Trophoblast cell (in vitro differentiated cells and primary cell): ENCODE measurements around the gene TMX3.
A peak's percentile ranks its signal among the peaks of the same experiment; 100 is the strongest.

Experiments used
- DNase-seq, 2 donors: peaks; one replicate each; pipeline ENCODE4 v3.0.0-alpha.2; 2016
- H2AFZ ChIP-seq: 2 replicates; pipeline ENCODE4 v1.6.1; 2013; ENCODE audit warnings: low read length, moderate library complexity, mild to moderate bottlenecking; ENCODE audit not compliant: insufficient read depth, poor library complexity
- H2AK5ac ChIP-seq: 2 replicates; pipeline ENCODE4 v1.6.1; 2013; ENCODE audit warnings: mild to moderate bottlenecking, low read length
- H2BK120ac ChIP-seq: 2 replicates; pipeline ENCODE4 v1.6.1; 2013; ENCODE audit warnings: low read length, mild to moderate bottlenecking, moderate library complexity; ENCODE audit not compliant: insufficient read depth, poor library complexity
- H2BK12ac ChIP-seq: 2 replicates; pipeline ENCODE4 v1.6.1; 2013; ENCODE audit warnings: mild to moderate bottlenecking, low read length, moderate library complexity
- H2BK5ac ChIP-seq: 2 replicates; pipeline ENCODE4 v1.6.1; 2013; ENCODE audit warnings: low read length, low read depth, moderate library complexity, mild to moderate bottlenecking; ENCODE audit not compliant: poor library complexity
- H3K14ac ChIP-seq: 2 replicates; pipeline ENCODE4 v1.6.1; 2013; ENCODE audit warnings: mild to moderate bottlenecking, low read length
- H3K18ac ChIP-seq: 2 replicates; pipeline ENCODE4 v1.6.1; 2013; ENCODE audit warnings: mild to moderate bottlenecking, low read length
- H3K23ac ChIP-seq: 2 replicates; pipeline ENCODE4 v1.6.1; 2013; ENCODE audit warnings: low read length
- H3K27ac ChIP-seq: 2 replicates; pipeline ENCODE4 v1.5.1; 2013; ENCODE audit warnings: low read depth, mild to moderate bottlenecking, inconsistent platforms, low read length, moderate library complexity
- H3K27me3 ChIP-seq: 2 replicates; pipeline ENCODE4 v1.6.1; 2013; ENCODE audit warnings: inconsistent platforms, mild to moderate bottlenecking, low read length, moderate library complexity; ENCODE audit not compliant: insufficient read depth
- H3K36me3 ChIP-seq, 2 experiments: 1 replicate in 1 of 2; 2 replicates in 1 of 2; pipeline ENCODE4 v1.6.1; 2013; ENCODE audit warnings: low read length in 2 of 2, mild to moderate bottlenecking in 2 of 2, moderate library complexity in 1 of 2; ENCODE audit not compliant: insufficient read depth in 2 of 2, control insufficient read depth in 1 of 2
- H3K4ac ChIP-seq: 2 replicates; pipeline ENCODE4 v1.6.1; 2013; ENCODE audit warnings: low read depth, mild to moderate bottlenecking, low read length, moderate library complexity
- H3K4me1 ChIP-seq, 2 experiments: 1 replicate in 1 of 2; 2 replicates in 1 of 2; pipeline ENCODE4 v1.6.1; 2013; ENCODE audit warnings: low read length in 2 of 2, mild to moderate bottlenecking in 2 of 2, moderate library complexity in 1 of 2; ENCODE audit not compliant: insufficient read depth in 2 of 2, control insufficient read depth in 1 of 2
- H3K4me2 ChIP-seq: 2 replicates; pipeline ENCODE4 v1.6.1; 2013; ENCODE audit warnings: inconsistent platforms, mild to moderate bottlenecking, low read length, moderate library complexity
- H3K4me3 ChIP-seq: 2 replicates; pipeline ENCODE4 v1.5.1; 2013; ENCODE audit warnings: mild to moderate bottlenecking, low read depth, low read length, inconsistent platforms
- H3K79me1 ChIP-seq: one replicate; pipeline ENCODE4 v1.6.1; 2013; ENCODE audit warnings: low read length
- H3K79me2 ChIP-seq: 2 replicates; pipeline ENCODE4 v1.6.1; 2013; ENCODE audit warnings: low read length, mild to moderate bottlenecking; ENCODE audit not compliant: control insufficient read depth, insufficient read depth, poor library complexity
- H3K9ac ChIP-seq: 2 replicates; pipeline ENCODE4 v1.6.1; 2013; ENCODE audit warnings: mild to moderate bottlenecking, low read length
- H3K9me3 ChIP-seq: 2 replicates; pipeline ENCODE4 v1.6.1; 2013; ENCODE audit warnings: low read depth, mild to moderate bottlenecking, control low read depth, inconsistent platforms, low read length; ENCODE audit not compliant: insufficient read depth
- H4K12ac ChIP-seq: 2 replicates; pipeline ENCODE4 v1.6.1; 2013; ENCODE audit warnings: low read depth, mild to moderate bottlenecking, low read length, moderate library complexity
- H4K8ac ChIP-seq: 2 replicates; pipeline ENCODE4 v1.6.1; 2013; ENCODE audit warnings: low read depth, mild to moderate bottlenecking, low read length, moderate library complexity
- H4K91ac ChIP-seq: one replicate; pipeline ENCODE4 v1.6.1; 2013; ENCODE audit warnings: low read depth, mild to moderate bottlenecking, low read length, moderate library complexity
- WGBS: extraction: QIAGEN DNeasy Blood & Tissue Kit; methylation state at CpG from one replicate; pipeline ENCODE4 v1.1.7; 2013; ENCODE audit warnings: missing lambda C conversion rate; ENCODE audit not compliant: insufficient read length, insufficient coverage; ENCODE audit errors: extremely low coverage; 5-methylcytosine and 5-hydroxymethylcytosine counted together

TMX3 gene

GRCh38 chr18:68738564-68738963 is 23.7 kb upstream of the TMX3 start:
- H4K91ac ChIP-seq = no peak overlapping the region
- no peaks in the 10 kb centered on the region for H3K4me1 ChIP-seq
- no peak overlapping the region for H2BK12ac ChIP-seq
- H3K4me2 ChIP-seq = no peak overlapping the region
- H3K79me1 ChIP-seq = no peaks in the 10 kb centered on the region
- H3K4ac ChIP-seq = no peak overlapping the region
- H2BK120ac ChIP-seq = no peak overlapping the region
- H3K79me2 ChIP-seq = no peaks in the 10 kb centered on the region
- H3K36me3 ChIP-seq = no peaks in the 10 kb centered on the region
- no CpG with 5 or more reads among the region's 5 CpGs for WGBS
- no peak overlapping the region for H2AK5ac ChIP-seq
- no peak overlapping the region for H2AFZ ChIP-seq
- H4K8ac ChIP-seq = no peak overlapping the region
- H3K9ac ChIP-seq = no peak overlapping the region
- H4K12ac ChIP-seq = no peak overlapping the region
- H3K23ac ChIP-seq = no peak overlapping the region
- H3K9me3 ChIP-seq = no peaks in the 10 kb centered on the region
- H3K18ac ChIP-seq = no peak overlapping the region
- H2BK5ac ChIP-seq = no peak overlapping the region
- no peak overlapping the region for H3K27ac ChIP-seq
- no peaks in the 10 kb centered on the region for H3K27me3 ChIP-seq
- H3K14ac ChIP-seq = no peak overlapping the region
- H3K4me3 ChIP-seq = no peak overlapping the region
- no peak for DNase-seq

- Histone ChIP-seq H4K12ac (no peak overlapping the region), H4K8ac (no peak overlapping the region), H3K79me1 (no peaks in the 10 kb centered on the region), H3K4ac (no peak overlapping the region), H3K36me3 (no peaks in the 10 kb centered on the region), H3K9me3 (no peaks in the 10 kb centered on the region), H2BK12ac (no peak overlapping the region), H3K4me3 (no peak overlapping the region), H3K23ac (no peak overlapping the region), H3K9ac (no peak overlapping the region), H4K91ac (no peak overlapping the region), H3K4me2 (no peak overlapping the region), H2AK5ac (no peak overlapping the region), H3K27me3 (no peaks in the 10 kb centered on the region), H3K18ac (no peak overlapping the region), H2AFZ (no peak overlapping the region), H3K4me1 (no peaks in the 10 kb centered on the region), H3K14ac (no peak overlapping the region), H2BK5ac (no peak overlapping the region), H2BK120ac (no peak overlapping the region), H3K27ac (no peak overlapping the region), H3K79me2 (no peaks in the 10 kb centered on the region)
- WGBS = no CpG with 5 or more reads among the region's 3 CpGs
- DNase-seq = peak in 1 of 2 donors; percentile 64
Measured at GRCh38 chr18:68735483-68736343, 20.8 kb upstream of the TMX3 start.

GRCh38 chr18:68734308-68734707 is 19.4 kb upstream of the TMX3 start:
- Histone ChIP-seq H3K4me2 (no peak overlapping the region), H3K9ac (no peak overlapping the region), H2BK5ac (no peak overlapping the region), H4K12ac (no peak overlapping the region), H4K8ac (no peak overlapping the region), H2BK120ac (no peak overlapping the region), H3K79me2 (no peaks in the 10 kb centered on the region), H3K14ac (no peak overlapping the region), H3K18ac (no peak overlapping the region), H3K4me3 (no peak overlapping the region), H4K91ac (no peak overlapping the region), H2AFZ (no peak overlapping the region), H3K36me3 (no peaks in the 10 kb centered on the region), H2AK5ac (no peak overlapping the region), H3K27ac (no peak overlapping the region), H3K4me1 (no peaks in the 10 kb centered on the region), H3K27me3 (no peaks in the 10 kb centered on the region), H2BK12ac (no peak overlapping the region), H3K4ac (no peak overlapping the region), H3K23ac (no peak overlapping the region), H3K79me1 (no peaks in the 10 kb centered on the region), H3K9me3 (no peaks in the 10 kb centered on the region)
- WGBS = no CpG with 5 or more reads among the region's 5 CpGs
- DNase-seq = peak in 1 of 2 donors; percentile 27

- Histone ChIP-seq H3K79me1 (no peaks in the 10 kb centered on the region), H3K79me2 (no peaks in the 10 kb centered on the region), H3K27me3 (no peaks in the 10 kb centered on the region), H3K4me3 (no peak overlapping the region), H2BK5ac (no peak overlapping the region), H2AK5ac (no peak overlapping the region), H4K8ac (no peak overlapping the region), H3K27ac (no peak overlapping the region), H3K4me2 (no peak overlapping the region), H4K91ac (no peak overlapping the region), H3K23ac (no peak overlapping the region), H3K4ac (no peak overlapping the region), H3K4me1 (no peaks in the 10 kb centered on the region), H2AFZ (no peak overlapping the region), H3K36me3 (no peaks in the 10 kb centered on the region), H3K9me3 (no peaks in the 10 kb centered on the region), H3K14ac (no peak overlapping the region), H2BK12ac (no peak overlapping the region), H2BK120ac (no peak overlapping the region), H4K12ac (no peak overlapping the region), H3K18ac (no peak overlapping the region), H3K9ac (no peak overlapping the region)
- WGBS = no CpG with 5 or more reads among the region's 6 CpGs
- peak in 1 of 2 donors; percentile 10 for DNase-seq
Measured at GRCh38 chr18:68733707-68734106, 18.8 kb upstream of the TMX3 start.
